Bronchial epithelial cell (primary cell): ENCODE data around the gene HEXIM2. TPM values are rescaled to one million over a fixed set of nuclear protein-coding genes. Genes with fewer than 3 reads are reported as not detected.

Experiments
- DNase-seq: peaks from one replicate; pipeline ENCODE4 v3.0.0-alpha.2; 2010; ENCODE audit warnings: low read depth
- FAIRE-seq: peaks from 2 replicates; lab custom pipeline; 2011; peaks lifted over from hg19 to GRCh38; lab: Jason Lieb, UNC
- H3K27me3 ChIP-seq: 2 replicates; pipeline ENCODE4 v1.5.1; 2011; ENCODE audit warnings: low read length; ENCODE audit not compliant: control insufficient read depth, insufficient read depth
- H3K36me3 ChIP-seq: 2 replicates; pipeline ENCODE4 v1.5.1; 2011; ENCODE audit warnings: low read length; ENCODE audit not compliant: control insufficient read depth, insufficient read depth
- H3K4me3 ChIP-seq: 2 replicates; pipeline ENCODE4 v1.5.1; 2011; ENCODE audit warnings: mild to moderate bottlenecking, low read depth, low read length, control low read depth
- total RNA-seq: library from RNA; depleted of rRNA; stranded (reverse); fragments of >200 nt; gene quantifications from 2 replicates; pipeline ENCODE4 v1.2.1, GENCODE V29; 2014
- TF ChIP-seq, protein P1 (sequence below): IDR thresholded peaks from 2 replicates; pipeline ENCODE4 v1.5.1; 2011; ENCODE audit warnings: mild to moderate bottlenecking, moderate library complexity, low read length, control low read depth, inconsistent platforms; ENCODE audit not compliant: insufficient read depth, severe bottlenecking

The HEXIM2 gene
- total RNA-seq, 1 donor from 2014 or later, result 4.7 TPM

DNA sequence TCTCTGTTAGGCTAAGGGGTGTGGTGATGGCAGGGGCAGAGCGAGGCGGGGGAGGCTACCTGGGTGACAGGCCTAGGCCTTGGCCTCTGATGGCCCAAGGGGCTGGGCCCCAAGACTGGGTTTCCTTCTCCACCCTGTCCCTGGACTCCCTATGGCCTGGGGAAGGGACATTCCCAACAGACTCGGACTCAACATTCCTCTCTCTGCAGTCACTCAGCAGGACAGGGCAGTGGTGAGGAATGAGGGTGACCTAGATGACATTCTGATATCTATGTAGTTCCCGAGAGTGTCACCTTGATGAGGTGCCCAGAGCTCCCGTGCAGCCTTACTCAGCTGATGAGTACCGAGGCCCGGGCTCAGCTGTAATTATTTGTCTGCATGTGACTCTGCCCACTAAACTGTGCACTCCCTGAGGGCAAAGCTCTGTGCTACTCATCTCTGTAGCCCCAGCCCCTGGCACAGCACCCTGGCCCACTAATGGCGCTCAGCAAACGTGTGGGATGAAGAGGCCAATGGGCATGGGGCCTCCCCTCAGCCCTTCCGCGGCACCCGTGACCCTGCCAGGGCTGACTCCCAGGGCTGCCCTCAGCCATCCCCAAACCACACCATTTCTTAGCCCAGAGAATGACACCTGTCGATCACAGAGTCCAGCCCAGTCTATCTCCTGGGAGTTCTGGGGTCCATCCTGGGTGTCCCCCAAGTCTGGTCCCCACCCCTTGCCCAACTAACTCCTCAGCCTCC, 31.6 kb upstream of the HEXIM2 start:
- no peak for FAIRE-seq
- Histone ChIP-seq H3K4me3 (no peak overlapping the region), H3K36me3 (no peaks in the 10 kb centered on the region), H3K27me3 (no peaks in the 10 kb centered on the region)
- no peak for DNase-seq
- TF ChIP-seq, protein P1, sequence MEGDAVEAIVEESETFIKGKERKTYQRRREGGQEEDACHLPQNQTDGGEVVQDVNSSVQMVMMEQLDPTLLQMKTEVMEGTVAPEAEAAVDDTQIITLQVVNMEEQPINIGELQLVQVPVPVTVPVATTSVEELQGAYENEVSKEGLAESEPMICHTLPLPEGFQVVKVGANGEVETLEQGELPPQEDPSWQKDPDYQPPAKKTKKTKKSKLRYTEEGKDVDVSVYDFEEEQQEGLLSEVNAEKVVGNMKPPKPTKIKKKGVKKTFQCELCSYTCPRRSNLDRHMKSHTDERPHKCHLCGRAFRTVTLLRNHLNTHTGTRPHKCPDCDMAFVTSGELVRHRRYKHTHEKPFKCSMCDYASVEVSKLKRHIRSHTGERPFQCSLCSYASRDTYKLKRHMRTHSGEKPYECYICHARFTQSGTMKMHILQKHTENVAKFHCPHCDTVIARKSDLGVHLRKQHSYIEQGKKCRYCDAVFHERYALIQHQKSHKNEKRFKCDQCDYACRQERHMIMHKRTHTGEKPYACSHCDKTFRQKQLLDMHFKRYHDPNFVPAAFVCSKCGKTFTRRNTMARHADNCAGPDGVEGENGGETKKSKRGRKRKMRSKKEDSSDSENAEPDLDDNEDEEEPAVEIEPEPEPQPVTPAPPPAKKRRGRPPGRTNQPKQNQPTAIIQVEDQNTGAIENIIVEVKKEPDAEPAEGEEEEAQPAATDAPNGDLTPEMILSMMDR, result no peak

GRCh38 chr17:45130681-45131615, 30.7 kb upstream of the HEXIM2 start:
- TF ChIP-seq, protein P1, result no peak
- H3K4me3 ChIP-seq, result peak overlapping the region; percentile 86
- no peaks in the 10 kb centered on the region for H3K27me3 ChIP-seq
- DNase-seq (peak; percentile 57), FAIRE-seq (no peak)
- H3K36me3 ChIP-seq, result no peaks in the 10 kb centered on the region

DNA sequence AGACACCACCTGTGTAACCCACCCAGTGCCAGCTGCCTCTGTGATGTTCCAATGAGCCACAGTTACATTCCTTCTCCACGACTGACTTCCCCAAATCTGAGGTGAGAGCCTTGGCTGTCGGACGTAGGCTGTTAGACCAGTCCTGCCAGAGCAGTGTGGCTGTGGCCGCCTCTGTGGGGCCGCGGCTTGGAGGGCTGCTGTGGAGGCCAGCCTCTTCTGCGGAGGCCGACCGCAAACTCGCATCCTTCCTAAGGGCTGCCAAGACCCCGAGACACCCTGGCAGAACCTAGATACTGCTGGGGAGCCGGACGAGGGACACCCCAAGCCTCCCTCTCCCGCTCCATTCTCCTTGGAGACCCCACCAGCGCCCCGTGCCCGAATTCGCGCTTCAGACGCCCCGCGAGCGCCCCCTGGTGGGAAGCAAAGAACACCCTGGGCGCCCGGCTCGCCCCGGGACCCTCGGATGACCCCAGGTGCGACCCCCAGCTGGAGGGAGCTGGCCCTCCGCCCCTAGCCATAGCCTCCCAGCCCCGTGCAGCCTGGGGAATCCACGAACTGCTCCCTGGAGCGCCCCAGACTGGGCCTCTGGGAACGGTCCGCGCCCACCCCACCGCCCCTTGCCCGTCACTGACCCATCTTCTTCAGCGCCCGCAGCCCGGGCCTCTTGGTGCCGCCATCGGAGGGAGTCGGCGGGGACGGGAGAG, 29.9 kb upstream of the HEXIM2 start:
- no peak for DNase-seq
- TF ChIP-seq, protein P1, result peak; percentile 81
- Histone ChIP-seq H3K4me3 (peak overlapping the region; percentile 86), H3K36me3 (no peaks in the 10 kb centered on the region), H3K27me3 (no peaks in the 10 kb centered on the region)
- FAIRE-seq, result no peak

GRCh38 chr17:45132320-45132571, 29.4 kb upstream of the HEXIM2 start, which contains the start of gene PLCD3:
PLCD3 (minus strand) TSS chr17:45132515; CDS start chr17:45132410, 105 bp downstream.
- TF ChIP-seq, protein P1, result no peak
- H3K36me3 ChIP-seq, result no peaks in the 10 kb centered on the region
- H3K27me3 ChIP-seq, result no peaks in the 10 kb centered on the region
- DNase-seq (no peak), FAIRE-seq (no peak)
- peak within 1 kb of the TSS; percentile 86 for H3K4me3 ChIP-seq

GRCh38 chr17:45132572-45133463, 28.9 kb upstream of the HEXIM2 start:
- FAIRE-seq (no peak), DNase-seq (peak; percentile 56)
- H3K27me3 ChIP-seq, result no peaks in the 10 kb centered on the region
- peak overlapping the region; percentile 86 for H3K4me3 ChIP-seq
- no peaks in the 10 kb centered on the region for H3K36me3 ChIP-seq
- TF ChIP-seq, protein P1, result peak; percentile 97
